Mucosa of descending colon (tissue), 3 donors: ENCODE results near the gene RWDD4. TPM values are rescaled to one million over a fixed set of nuclear protein-coding genes. Genes with fewer than 3 reads are reported as not detected.

Source experiments
- ATAC-seq: fragments of 200-7000 bp; cut with Tn5 transposase; one replicate; pipeline ENCODE4 v1.9.1; 2020; ENCODE audit warnings: mild to moderate bottlenecking, moderate library complexity
- DNase-seq, 3 donors: peaks; one replicate each; pipeline ENCODE4 v3.0.0-alpha.2; 2020
- H3K36me3 ChIP-seq: fragments of 200-600 bp; one replicate; pipeline ENCODE4 v1.8.0; 2021; ENCODE audit warnings: low read depth, mild to moderate bottlenecking
- H3K4me1 ChIP-seq: fragments of 200-600 bp; one replicate; pipeline ENCODE4 v1.8.0; 2021; ENCODE audit warnings: low read depth, mild to moderate bottlenecking
- H3K4me3 ChIP-seq: fragments of 200-600 bp; one replicate; pipeline ENCODE4 v1.8.0; 2021; ENCODE audit warnings: mild to moderate bottlenecking
- H3K9me3 ChIP-seq: fragments of 200-600 bp; one replicate; pipeline ENCODE4 v1.8.0; 2021; ENCODE audit warnings: mild to moderate bottlenecking
- CTCF ChIP-seq: fragments of 200-600 bp; IDR thresholded peaks from one replicate; pipeline ENCODE4 v1.8.0; 2022; ENCODE audit warnings: antibody characterized with exemption, mild to moderate bottlenecking
- intact Hi-C, 2 donors: fragments of 100-400 bp; cut with DNase I in 1 of 2; cut with micrococcal nuclease in 1 of 2; formaldehyde crosslinking; loops; one replicate each; pipeline versions ENCODE4 v1.11.0 to v1.11.1; 2022; cut with DNase I, micrococcal nuclease
- total RNA-seq, 3 donors: library from RNA; stranded (reverse); fragmentation: NEBNext Ultra II Directional in 2 of 3; extraction: Animal tissue kit (Norgen Biotek cat#: 25700) in 2 of 3; gene quantifications; one replicate each; pipeline versions ENCODE4 v1.2.1 to v1.2.4, GENCODE V29; 2021 to 2023
- donor health status: DM: no; HTN: no; CAD: no; lungs with moderate emphysema.
- donor health status: DM: no; HTN: no; CAD: no.
- donor health status: DM: no; HTN: yes; CAD: no.

RWDD4 gene
- total RNA-seq, 3 donors from 2014 or later, result 14.7 to 18.6 (median 15.0) TPM

GRCh38 chr4:183620421-183620820, 38.6 kb downstream of the RWDD4 start:
- ATAC-seq, result no peak
- Histone ChIP-seq H3K9me3 (no peaks in the 10 kb centered on the region), H3K36me3 (no peaks in the 10 kb centered on the region), H3K4me3 (no peak overlapping the region), H3K4me1 (no peaks in the 10 kb centered on the region)
- intact Hi-C loops, result no loop called here
- TF ChIP-seq CTCF, result no peak
- no peak for DNase-seq

DNA sequence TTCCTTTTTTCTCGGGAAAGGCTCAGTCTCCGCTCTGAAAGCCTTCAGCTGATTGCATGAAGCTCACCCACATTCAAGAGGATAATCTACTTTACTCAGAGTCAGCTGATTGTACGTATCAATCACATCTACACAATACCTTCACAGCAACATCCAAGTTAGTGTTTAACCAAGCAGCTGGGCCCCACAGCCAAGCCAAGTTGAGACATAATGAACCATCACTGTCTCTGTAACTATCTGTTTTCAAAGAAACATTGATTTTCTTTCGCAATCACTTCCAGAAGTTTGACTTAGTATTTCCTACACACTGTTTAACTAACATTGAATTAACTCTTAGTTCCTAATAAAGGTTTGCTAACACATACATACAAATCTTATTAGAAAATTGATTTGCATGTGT, 40.3 kb downstream of the RWDD4 start:
- ATAC-seq (no peak), DNase-seq (no peak)
- intact Hi-C loops, result no loop called here
- H3K9me3 ChIP-seq, result no peaks in the 10 kb centered on the region
- H3K4me3 ChIP-seq, result no peak overlapping the region
- no peaks in the 10 kb centered on the region for H3K36me3 ChIP-seq
- no peaks in the 10 kb centered on the region for H3K4me1 ChIP-seq
- no peak for TF ChIP-seq CTCF

GRCh38 chr4:183617075-183617474, 41.9 kb downstream of the RWDD4 start:
- Histone ChIP-seq H3K9me3 (no peaks in the 10 kb centered on the region), H3K4me3 (no peak overlapping the region), H3K36me3 (no peaks in the 10 kb centered on the region), H3K4me1 (no peaks in the 10 kb centered on the region)
- no peak for TF ChIP-seq CTCF
- DNase-seq (no peak), ATAC-seq (no peak)
- intact Hi-C loops, result no loop called here

DNA sequence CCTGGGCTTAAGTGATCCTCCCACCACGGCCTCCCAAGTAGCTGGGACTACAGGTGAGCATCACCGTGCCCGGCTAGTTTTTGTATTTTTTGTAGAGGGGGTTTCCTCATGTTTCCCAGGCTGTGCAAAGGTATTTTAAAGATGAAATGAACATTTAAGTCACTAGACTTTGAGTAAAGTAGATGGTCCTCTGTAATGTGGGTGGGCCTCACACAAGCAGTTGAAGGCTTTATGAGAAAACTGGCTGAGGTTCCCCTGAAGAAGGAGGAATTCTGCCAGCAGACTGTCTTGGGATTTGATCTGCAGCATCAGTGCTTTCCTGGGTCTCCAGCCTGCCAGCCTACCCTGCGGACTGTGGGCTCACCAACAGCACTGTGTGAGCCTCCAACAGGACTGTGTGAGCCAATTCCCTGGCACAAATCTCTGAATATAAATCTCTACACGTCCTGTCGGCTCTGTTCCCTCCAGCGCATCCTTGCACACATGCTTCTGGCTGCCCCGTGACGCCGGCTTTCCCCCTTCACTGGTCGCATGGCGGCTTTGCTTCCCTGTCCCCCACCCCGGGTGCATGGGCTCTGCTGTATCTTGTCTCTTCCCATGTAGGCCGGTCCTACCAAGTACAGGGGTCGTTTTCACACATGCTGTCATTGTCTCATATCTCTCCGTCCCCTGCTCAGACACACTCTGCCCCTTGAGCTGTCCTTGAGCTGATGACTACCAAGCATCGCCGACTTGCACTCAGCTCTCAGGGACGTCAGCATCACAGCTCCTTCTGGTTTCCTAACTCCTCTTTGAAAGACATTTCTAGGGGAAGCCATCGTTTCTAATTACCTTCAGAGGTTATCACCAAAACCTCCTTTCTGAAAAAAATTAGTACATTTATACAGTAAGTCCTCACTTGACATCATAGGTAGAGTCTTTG, 46.4 kb downstream of the RWDD4 start:
- DNase-seq, result no peak
- H3K4me3 ChIP-seq, result no peak overlapping the region
- no peak for TF ChIP-seq CTCF
- intact Hi-C loops, result no loop called here
- no peak for ATAC-seq
- no peaks in the 10 kb centered on the region for H3K36me3 ChIP-seq
- no peaks in the 10 kb centered on the region for H3K4me1 ChIP-seq
- no peaks in the 10 kb centered on the region for H3K9me3 ChIP-seq

DNA sequence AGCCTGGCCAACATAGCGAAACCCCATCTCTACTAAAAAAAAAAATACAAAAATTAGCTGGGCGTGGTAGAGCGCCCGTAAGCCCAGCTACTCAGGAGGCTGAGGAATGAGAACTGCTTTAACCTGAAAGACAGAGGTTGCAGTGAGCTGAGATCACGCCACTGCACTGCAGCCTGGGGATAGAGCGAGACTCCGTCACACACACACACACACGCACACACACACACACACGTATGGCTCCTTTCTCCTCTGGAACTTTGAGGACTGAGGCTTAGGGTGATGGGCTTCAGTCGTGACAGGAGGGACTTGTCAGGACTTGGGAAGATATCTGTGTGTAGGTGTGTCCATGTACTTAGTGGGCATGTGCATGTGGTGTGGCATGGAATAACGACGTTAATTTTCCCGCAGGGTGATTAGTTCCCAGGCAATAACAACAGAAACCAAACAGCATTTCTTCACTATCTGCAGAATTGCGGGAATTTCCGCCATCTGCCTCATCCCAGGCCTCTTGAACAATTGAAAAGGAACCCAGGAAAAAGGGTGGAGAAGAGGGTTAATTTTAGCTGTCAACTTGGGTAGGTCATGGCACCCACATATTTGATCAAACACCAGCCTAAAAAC, 47.7 kb downstream of the RWDD4 start:
- intact Hi-C loops, result no loop called here
- Histone ChIP-seq H3K36me3 (no peaks in the 10 kb centered on the region), H3K9me3 (no peaks in the 10 kb centered on the region), H3K4me1 (no peaks in the 10 kb centered on the region), H3K4me3 (no peak overlapping the region)
- DNase-seq, result no peak
- TF ChIP-seq CTCF, result no peak
- no peak for ATAC-seq
